Measurements from ENCODE around the gene CD244.

- TF ChIP-seq CTCF (IDR thresholded peaks at IDR 0.05; ENCODE audit: poor library complexity) (no peak), EZH2 (IDR thresholded peaks at IDR 0.05; ENCODE audit: borderline replicate concordance) (no peak)
Measured at GRCh38 chr1:160846281-160846680, 16.4 kb downstream of the CD244 start.

Measured in hepatocyte (in vitro differentiated cells).